ENCODE results near the gene MLXIP.
A peak's percentile ranks its signal among the peaks of the same experiment; 100 is the strongest.

Gene MLXIP

GRCh38 chr12:122078141-122079032 lies at the start of gene MLXIP (continued):
- peak; percentile 38; the same call in 1 of the 2 replicates for TF ChIP-seq ZNF449 (tag by site-specific recombination; IDR thresholded peaks at IDR 0.05)
- no peak for TF ChIP-seq ZNF292 (tag by site-specific recombination; IDR thresholded peaks at IDR 0.05; ENCODE audit: borderline replicate concordance, low read depth)
- TF ChIP-seq ZNF19 (tag by site-specific recombination; IDR thresholded peaks at IDR 0.05; ENCODE audit: low read depth) = no peak
- TF ChIP-seq ZNF155 (tag by site-specific recombination; IDR thresholded peaks at IDR 0.05) = no peak
- TF ChIP-seq BCL11B (tag by site-specific recombination; IDR thresholded peaks at IDR 0.05; ENCODE audit: low read depth) = 0 out of 2 replicates have a peak, but pooled peaks have one; percentile 38
- TF ChIP-seq ZNF350 (tag by site-specific recombination; IDR thresholded peaks at IDR 0.05) = no peak
- no peak for TF ChIP-seq ZNF514 (tag by site-specific recombination; IDR thresholded peaks at IDR 0.05)
- peak; percentile 66; the same call in 1 of the 2 replicates for TF ChIP-seq ZSCAN30 (tag by site-specific recombination; IDR thresholded peaks at IDR 0.05)
- peak; percentile 81 for TF ChIP-seq SP2 (tag by site-specific recombination; IDR thresholded peaks at IDR 0.05)
- TF ChIP-seq GLIS1 (tag by site-specific recombination; IDR thresholded peaks at IDR 0.05) = peak; percentile 87
- peak; percentile 38; the same call in 1 of the 2 replicates for TF ChIP-seq ZBTB20 (tag by site-specific recombination; IDR thresholded peaks at IDR 0.05)
- TF ChIP-seq BCL6B (tag by site-specific recombination; IDR thresholded peaks at IDR 0.05) = no peak
- no peak for TF ChIP-seq ZNF274 (IDR thresholded peaks at IDR 0.05; ENCODE audit: low read length)
- TF ChIP-seq ZNF274 (tag by site-specific recombination; IDR thresholded peaks at IDR 0.05; ENCODE audit: borderline replicate concordance) = no peak
- no peak for TF ChIP-seq ZNF639 (tag by site-specific recombination; IDR thresholded peaks at IDR 0.05)
- peak; percentile 90 for TF ChIP-seq GLIS2 (tag by site-specific recombination; IDR thresholded peaks at IDR 0.05)
- no peak for TF ChIP-seq ZNF311 (tag by site-specific recombination; IDR thresholded peaks at IDR 0.05; ENCODE audit: borderline replicate concordance)
- peak; percentile 92 for TF ChIP-seq KLF9 (tag by site-specific recombination; IDR thresholded peaks at IDR 0.05; ENCODE audit: low read depth)
- TF ChIP-seq PATZ1 (tag by site-specific recombination; IDR thresholded peaks at IDR 0.05) = peak; percentile 65
- TF ChIP-seq MYNN (tag by site-specific recombination; IDR thresholded peaks at IDR 0.05; ENCODE audit: borderline replicate concordance) = no peak
- TF ChIP-seq HOXA7 (CRISPR knock-in tag; IDR thresholded peaks at IDR 0.05; ENCODE audit: borderline replicate concordance) = no peak
- peak; percentile 83 for TF ChIP-seq SP3 (tag by site-specific recombination; IDR thresholded peaks at IDR 0.05)
- peak; percentile 37 for TF ChIP-seq ZBTB17 (tag by site-specific recombination; IDR thresholded peaks at IDR 0.05)
- TF ChIP-seq ZNF624 (tag by site-specific recombination; IDR thresholded peaks at IDR 0.05) = no peak
- TF ChIP-seq ZNF561 (tag by site-specific recombination; IDR thresholded peaks at IDR 0.05; ENCODE audit: borderline replicate concordance) = 0 out of 2 replicates have a peak, but pooled peaks have one; percentile 70
- 0 out of 2 replicates have a peak, but pooled peaks have one; percentile 7 for TF ChIP-seq OSR2 (tag by site-specific recombination; IDR thresholded peaks at IDR 0.05)
- no peak for TF ChIP-seq ELK4 (IDR thresholded peaks at IDR 0.05; ENCODE audit: borderline replicate concordance, low read depth, low read length)
- TF ChIP-seq ZNF324 (tag by site-specific recombination; IDR thresholded peaks at IDR 0.05) = no peak
- peak; percentile 25; the same call in 1 of the 2 replicates for TF ChIP-seq ZNF423 (tag by site-specific recombination; IDR thresholded peaks at IDR 0.05)
- no peak for TF ChIP-seq ZNF2 (tag by site-specific recombination; IDR thresholded peaks at IDR 0.05)
- no peak for TF ChIP-seq ZNF747 (tag by site-specific recombination; IDR thresholded peaks at IDR 0.05)
- TF ChIP-seq ZNF140 (tag by site-specific recombination; IDR thresholded peaks at IDR 0.05) = no peak
- TF ChIP-seq ZNF596 (tag by site-specific recombination; IDR thresholded peaks at IDR 0.05) = no peak; the same call in 1 of the 2 replicates

All from HEK293 (cell line).